Transverse colon (tissue), 4 donors: ENCODE data around the gene C12orf42. TPM values are rescaled to one million over a fixed set of nuclear protein-coding genes. Genes with fewer than 3 reads are reported as not detected.

Experiments
- DNase-seq: peaks from one replicate; pipeline ENCODE4 v3.0.0-alpha.2; 2019
- H3K27ac ChIP-seq, 4 donors: fragments of 200-600 bp; sonication (generic); 2 replicates each; pipeline ENCODE4 v1.5.1; 2016 to 2018; ENCODE audit warnings: inconsistent platforms in 4 of 4
- H3K27me3 ChIP-seq: fragments of 200-600 bp; sonication (generic); 2 replicates; pipeline ENCODE4 v1.5.1; 2017; ENCODE audit warnings: inconsistent platforms
- H3K36me3 ChIP-seq, 4 donors: fragments of 200-600 bp; sonication (generic); 2 replicates each; pipeline ENCODE4 v1.5.1; 2017 to 2019; ENCODE audit warnings: inconsistent platforms in 4 of 4
- H3K4me1 ChIP-seq, 4 donors: fragments of 200-600 bp; sonication (generic); 2 replicates each; pipeline ENCODE4 v1.5.1; 2017 to 2020; ENCODE audit warnings: inconsistent platforms in 4 of 4
- H3K4me3 ChIP-seq, 4 donors: fragments of 200-600 bp; sonication (generic); 1 replicate in 1 of 4; 2 replicates in 3 of 4; pipeline versions ENCODE4 v1.5.1 to v1.6.1; 2017 to 2019; ENCODE audit warnings: inconsistent platforms in 4 of 4
- H3K9me3 ChIP-seq, 2 donors: fragments of 200-600 bp; sonication (generic); 2 replicates each; pipeline ENCODE4 v1.5.1; 2017 to 2019; ENCODE audit warnings: inconsistent platforms in 2 of 2
- EP300 ChIP-seq: sonication (generic); formaldehyde crosslinking; IDR thresholded peaks from one replicate; pipeline ENCODE4 v1.6.1; 2017; ENCODE audit warnings: antibody characterized with exemption, low read depth
- POLR2A ChIP-seq: fragments of 450-650 bp; IDR thresholded peaks from one replicate; pipeline ENCODE4 v1.6.1; 2016; ENCODE audit warnings: antibody characterized with exemption, mild to moderate bottlenecking, moderate library complexity
- POLR2AphosphoS5 ChIP-seq, 3 donors: sonication (generic); formaldehyde crosslinking; IDR thresholded peaks; one replicate each; pipeline ENCODE4 v1.6.1; 2016; ENCODE audit warnings: antibody characterized with exemption in 3 of 3
- WGBS, 2 donors: methylation state at CpG; one replicate each; pipeline ENCODE4 v1.1.5; 2018; ENCODE audit warnings: low coverage in 1 of 2; 5-methylcytosine and 5-hydroxymethylcytosine counted together
- in situ Hi-C, 4 donors: fragments of 200-750 bp; cut with MboI; loops; one replicate each; pipeline versions ENCODE4 v1.15.0 to v1.15.1; 2017; ENCODE audit warnings: low sequenced_read_pairs in 3 of 4, low pct_ligation_motif_present in 1 of 4, low pct_unique_long_range_greater_than_20kb in 1 of 4
- intact Hi-C: fragments of 100-400 bp; cut with DNase I; formaldehyde crosslinking; loops from one replicate; pipeline ENCODE4 v1.15.1; 2023; ENCODE audit warnings: low total_unique reads
- total RNA-seq, 4 donors: library from RNA; depleted of rRNA; stranded (reverse); fragments of >200 nt; gene quantifications; one replicate each; pipeline ENCODE4 v1.1.0, GENCODE V29; 2016
- TF ChIP-seq, protein P1 (sequence below), 5 experiments: fragments of 200-600 bp in 3 of 5; fragments of 450-650 bp in 2 of 5; sonication (generic) in 3 of 5; IDR thresholded peaks; 1 replicate in 2 of 5; 2 replicates in 3 of 5; pipeline ENCODE4 v1.5.1; 2016 to 2017; ENCODE audit warnings: antibody characterized with exemption in 5 of 5, inconsistent platforms in 3 of 5, mild to moderate bottlenecking in 2 of 5, moderate library complexity in 1 of 5

C12orf42 gene
- total RNA-seq, 4 donors from 2014 or later: 0.79 to 43.4 TPM; not detected in 2

DNA sequence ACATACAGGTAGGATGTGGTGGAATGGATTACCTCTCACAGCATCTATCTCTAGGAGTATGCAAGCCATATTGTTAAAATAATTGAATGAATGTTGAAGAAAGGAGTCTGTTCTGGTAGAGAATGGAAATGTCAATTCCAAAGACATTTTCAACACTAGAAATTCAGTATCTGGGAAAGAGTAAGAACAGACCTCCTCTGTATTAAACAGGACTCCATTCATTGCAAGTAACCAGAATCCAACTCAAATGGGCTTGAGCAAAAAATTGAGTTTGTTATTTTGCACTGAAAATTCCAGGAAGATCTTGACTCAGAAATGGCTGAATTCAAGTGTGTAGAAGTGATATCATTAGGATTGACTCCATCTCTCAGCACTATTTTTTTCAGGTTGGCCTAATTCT lies 168.1 kb downstream of the C12orf42 start:
- H3K36me3 ChIP-seq: no peaks in the 10 kb centered on the region
- no peaks in the 10 kb centered on the region for H3K9me3 ChIP-seq
- no peak overlapping the region for H3K27ac ChIP-seq
- no peaks in the 10 kb centered on the region for H3K27me3 ChIP-seq
- H3K4me1 ChIP-seq: no peaks in the 10 kb centered on the region
- no peak for TF ChIP-seq EP300
- TF ChIP-seq, protein P1, sequence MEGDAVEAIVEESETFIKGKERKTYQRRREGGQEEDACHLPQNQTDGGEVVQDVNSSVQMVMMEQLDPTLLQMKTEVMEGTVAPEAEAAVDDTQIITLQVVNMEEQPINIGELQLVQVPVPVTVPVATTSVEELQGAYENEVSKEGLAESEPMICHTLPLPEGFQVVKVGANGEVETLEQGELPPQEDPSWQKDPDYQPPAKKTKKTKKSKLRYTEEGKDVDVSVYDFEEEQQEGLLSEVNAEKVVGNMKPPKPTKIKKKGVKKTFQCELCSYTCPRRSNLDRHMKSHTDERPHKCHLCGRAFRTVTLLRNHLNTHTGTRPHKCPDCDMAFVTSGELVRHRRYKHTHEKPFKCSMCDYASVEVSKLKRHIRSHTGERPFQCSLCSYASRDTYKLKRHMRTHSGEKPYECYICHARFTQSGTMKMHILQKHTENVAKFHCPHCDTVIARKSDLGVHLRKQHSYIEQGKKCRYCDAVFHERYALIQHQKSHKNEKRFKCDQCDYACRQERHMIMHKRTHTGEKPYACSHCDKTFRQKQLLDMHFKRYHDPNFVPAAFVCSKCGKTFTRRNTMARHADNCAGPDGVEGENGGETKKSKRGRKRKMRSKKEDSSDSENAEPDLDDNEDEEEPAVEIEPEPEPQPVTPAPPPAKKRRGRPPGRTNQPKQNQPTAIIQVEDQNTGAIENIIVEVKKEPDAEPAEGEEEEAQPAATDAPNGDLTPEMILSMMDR (IDR thresholded peaks at IDR 0.05): no peak
- no peak for TF ChIP-seq POLR2A
- TF ChIP-seq POLR2AphosphoS5 (IDR thresholded peaks at IDR 0.05): no peak
- in situ Hi-C loops: no loop called here
- intact Hi-C loops: no loop called here
- DNase-seq: no peak
- H3K4me3 ChIP-seq: no peak overlapping the region

DNA sequence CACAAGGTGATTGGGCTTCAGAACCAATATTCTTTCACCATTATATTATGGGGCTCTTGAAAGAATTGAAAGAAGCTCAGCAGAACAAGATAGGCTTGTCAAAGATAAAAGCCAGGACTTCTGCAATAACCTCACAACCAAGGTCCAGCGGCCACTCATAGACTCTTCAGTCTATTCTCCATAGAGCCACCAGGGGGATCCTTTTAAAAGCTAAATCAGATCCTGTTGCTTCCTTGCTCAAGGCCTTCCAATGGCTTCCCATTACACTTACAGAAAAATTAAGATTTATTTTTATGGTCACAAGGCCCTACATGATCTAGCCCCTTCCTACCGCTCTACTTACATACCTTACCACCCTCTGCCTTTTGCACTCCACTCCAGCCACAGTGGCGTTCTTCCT lies 169.6 kb downstream of the C12orf42 start:
- WGBS, 2 donors: 90 to 95% methylated on average over 2 to 3 of the region's 3 CpGs
- no peak for TF ChIP-seq POLR2A
- TF ChIP-seq, protein P1 (IDR thresholded peaks at IDR 0.05): peak in 1 of 5 experiments; percentile 18
- no peak overlapping the region for H3K4me3 ChIP-seq
- no peak for DNase-seq
- no peaks in the 10 kb centered on the region for H3K36me3 ChIP-seq
- H3K27me3 ChIP-seq: no peaks in the 10 kb centered on the region
- H3K4me1 ChIP-seq: no peaks in the 10 kb centered on the region
- intact Hi-C loops (no loop called here), in situ Hi-C loops (no loop called here)
- H3K27ac ChIP-seq: no peak overlapping the region
- no peaks in the 10 kb centered on the region for H3K9me3 ChIP-seq

DNA sequence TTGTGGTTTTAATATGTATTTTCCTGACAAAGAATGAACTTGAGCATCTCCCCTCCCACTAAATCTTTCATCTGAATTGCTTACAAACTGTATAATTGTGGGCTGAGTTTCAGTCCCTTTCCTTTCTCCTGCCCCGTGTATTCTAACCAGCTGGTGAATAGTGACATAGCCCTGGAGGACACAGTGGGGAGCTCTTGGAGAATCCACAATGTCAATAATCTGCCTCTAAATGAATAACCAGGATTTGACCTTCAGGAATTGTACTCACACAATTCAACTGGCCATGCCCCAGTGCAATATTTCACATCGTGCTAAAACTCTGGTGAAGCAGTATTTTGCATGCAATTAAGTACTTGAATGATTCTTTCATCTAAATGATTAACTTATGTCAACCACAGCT lies 177.2 kb downstream of the C12orf42 start:
- no peaks in the 10 kb centered on the region for H3K27me3 ChIP-seq
- H3K9me3 ChIP-seq: no peaks in the 10 kb centered on the region
- no peak overlapping the region for H3K27ac ChIP-seq
- H3K4me1 ChIP-seq: no peaks in the 10 kb centered on the region
- TF ChIP-seq POLR2AphosphoS5 (IDR thresholded peaks at IDR 0.05): no peak
- DNase-seq: no peak
- in situ Hi-C loops: no loop called here
- intact Hi-C loops: no loop called here
- 42 to 52% methylated on average over 2 of the region's 2 CpGs for WGBS, 2 donors
- no peaks in the 10 kb centered on the region for H3K36me3 ChIP-seq
- no peak overlapping the region for H3K4me3 ChIP-seq

DNA sequence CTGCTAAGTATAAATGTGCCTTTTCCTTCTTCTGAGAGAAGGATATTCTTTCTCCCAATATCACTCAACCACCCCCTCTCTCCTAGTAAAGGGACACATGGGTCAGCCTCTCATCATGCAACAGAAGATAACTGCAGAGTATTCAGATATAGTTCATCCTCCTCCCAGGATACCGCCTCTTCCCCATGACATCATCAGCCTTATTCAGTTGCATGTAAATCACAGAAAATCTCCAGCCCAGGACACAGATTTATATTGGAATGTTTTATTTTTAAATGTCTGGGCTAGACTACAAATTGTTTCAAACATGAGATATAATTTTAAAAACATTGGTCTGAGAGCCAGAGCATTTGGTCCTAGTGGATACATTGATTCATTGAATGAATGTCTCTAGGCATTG lies 178.5 kb downstream of the C12orf42 start:
- Histone ChIP-seq H3K27me3 (no peaks in the 10 kb centered on the region), H3K4me1 (no peaks in the 10 kb centered on the region), H3K27ac (no peak overlapping the region), H3K9me3 (no peaks in the 10 kb centered on the region), H3K36me3 (no peaks in the 10 kb centered on the region), H3K4me3 (no peak overlapping the region)
- TF ChIP-seq, protein P1 (IDR thresholded peaks at IDR 0.05): no peak
- TF ChIP-seq EP300 (no peak), POLR2A (no peak), POLR2AphosphoS5 (IDR thresholded peaks at IDR 0.05) (no peak)
- no peak for DNase-seq
- in situ Hi-C loops: no loop called here
- intact Hi-C loops: no loop called here
- WGBS, 2 donors: 85% methylated on average over 1 of the region's 1 CpG; no CpG with 5 or more reads in 1 of the 2 donors

DNA sequence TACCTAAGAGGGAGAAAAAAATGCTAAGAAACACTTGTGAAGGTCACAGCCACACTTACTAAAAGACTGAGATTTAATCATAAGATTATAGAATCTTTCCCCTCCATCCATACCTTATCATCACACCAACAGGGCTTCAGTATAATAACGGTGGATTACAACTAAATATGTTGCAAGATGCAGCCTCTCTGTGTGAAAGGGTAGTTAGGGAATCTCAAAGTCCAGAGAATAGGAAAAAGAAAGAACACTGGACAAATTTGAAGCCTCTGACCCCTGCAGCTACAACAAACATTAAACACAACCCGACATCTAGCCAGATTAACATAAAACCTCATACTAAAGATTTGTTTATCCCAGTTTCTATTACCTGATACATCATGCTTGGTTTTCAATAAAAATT lies 181.0 kb downstream of the C12orf42 start:
- H3K27me3 ChIP-seq: no peaks in the 10 kb centered on the region
- intact Hi-C loops (no loop called here), in situ Hi-C loops (no loop called here)
- no peak for DNase-seq
- 82 to 92% methylated on average over 2 of the region's 2 CpGs for WGBS, 2 donors
- no peaks in the 10 kb centered on the region for H3K4me1 ChIP-seq
- no peak overlapping the region for H3K27ac ChIP-seq
- no peaks in the 10 kb centered on the region for H3K9me3 ChIP-seq
- no peaks in the 10 kb centered on the region for H3K36me3 ChIP-seq
- H3K4me3 ChIP-seq: no peak overlapping the region
- TF ChIP-seq POLR2A: no peak
- TF ChIP-seq POLR2AphosphoS5 (IDR thresholded peaks at IDR 0.05): no peak
- no peak for TF ChIP-seq EP300
- TF ChIP-seq, protein P1 (IDR thresholded peaks at IDR 0.05): no peak
